Psoas muscle (tissue), 8 donors: Measurements from ENCODE around the gene CILP. TPM values are rescaled to one million over a fixed set of nuclear protein-coding genes. Genes with fewer than 3 reads are reported as not detected.
"Not testable (repeated sequence)": the region's sequence is repeated elsewhere in the genome, so short reads cannot be mapped to it uniquely, and the experiment has no call there.

Source experiments
- ATAC-seq, 4 donors: fragments of 200-7000 bp; cut with Tn5 transposase; one replicate each; pipeline ENCODE4 v1.9.1; 2020; ENCODE audit warnings: moderate library complexity in 3 of 4, mild to moderate bottlenecking in 2 of 4
- DNase-seq, 2 donors: peaks; one replicate each; pipeline ENCODE4 v3.0.0-alpha.2; 2020
- H3K27ac ChIP-seq: fragments of 200-600 bp; one replicate; pipeline ENCODE4 v1.8.0; 2022
- H3K27me3 ChIP-seq, 3 donors: fragments of 200-600 bp in 1 of 3; one replicate each; pipeline versions ENCODE4 v1.6.1 to v1.8.0; 2013 to 2022; ENCODE audit warnings: low read length in 2 of 3, mild to moderate bottlenecking in 2 of 3, moderate library complexity in 1 of 3; ENCODE audit not compliant: insufficient read depth in 3 of 3
- H3K36me3 ChIP-seq, 2 donors: fragments of 200-600 bp in 1 of 2; one replicate each; pipeline versions ENCODE4 v1.6.1 to v1.8.0; 2013 to 2022; ENCODE audit warnings: low read depth in 1 of 2, mild to moderate bottlenecking in 1 of 2, moderate library complexity in 1 of 2; ENCODE audit not compliant: insufficient read depth in 1 of 2
- H3K4me1 ChIP-seq: fragments of 200-600 bp; one replicate; pipeline ENCODE4 v1.8.0; 2022
- H3K4me3 ChIP-seq: fragments of 200-600 bp; one replicate; pipeline ENCODE4 v1.8.0; 2022; ENCODE audit warnings: mild to moderate bottlenecking
- H3K9me3 ChIP-seq: fragments of 200-600 bp; one replicate; pipeline ENCODE4 v1.8.0; 2022
- CTCF ChIP-seq: fragments of 200-600 bp; IDR thresholded peaks from one replicate; pipeline ENCODE4 v1.8.0; 2022; ENCODE audit warnings: antibody characterized with exemption
- WGBS, 3 donors: extraction: QIAGEN DNeasy Blood & Tissue Kit; methylation state at CpG; one replicate each; pipeline versions ENCODE4 v1.1.6 to v1.1.7; 2013; 5-methylcytosine and 5-hydroxymethylcytosine counted together
- intact Hi-C, 2 donors: fragments of 100-400 bp; cut with DNase I; formaldehyde crosslinking; loops; one replicate each; pipeline versions ENCODE4 v1.11.0 to v1.14.2; 2022
- polyA plus RNA-seq, 3 donors: library from polyadenylated mRNA; stranded (reverse); fragments of 200-250 nt; gene quantifications; one replicate each; pipeline ENCODE4 v1.2.3, GENCODE V29; 2013
- total RNA-seq, 4 donors: library from RNA; stranded (reverse); fragmentation: NEBNext Ultra II Directional in 2 of 4; extraction: Animal tissue kit (Norgen Biotek cat#: 25700) in 2 of 4; gene quantifications; one replicate each; pipeline versions ENCODE4 v1.2.1 to v1.2.4, GENCODE V29; 2021 to 2023
- donor health status: healthy with polysubstance abuse.
- donor health status: DM: no; HTN: no; CAD: no; lungs with moderate emphysema.
- donor health status: Bipolar disorder and iron deficiency.
- donor health status: healthy.
- donor health status: DM: yes; HTN: yes; CAD: no.
- donor health status: DM: no; HTN: no; CAD: no.
- donor health status: DM: no; HTN: no; CAD: no.
- donor health status: DM: yes; HTN: yes; CAD: no.

The CILP gene
- total and polyA plus RNA-seq, 7 donors, result 3.9 to 31.7 (median 7.3) TPM

- H3K27me3 ChIP-seq, result no peaks in the 10 kb centered on the region
- no peak for DNase-seq
- no peak overlapping the region for H3K27ac ChIP-seq
- ATAC-seq, result peak in 1 of 4 donors; percentile 22
- no peak for TF ChIP-seq CTCF
- no peaks in the 10 kb centered on the region for H3K9me3 ChIP-seq
- H3K36me3 ChIP-seq, result no peaks in the 10 kb centered on the region
- intact Hi-C loops, result loop anchor here in 1 of 2 donors (10.0 kb wide), 1 partner anchor 193 kb away; no protein-coding TSS in a partner anchor
- WGBS, 3 donors, result 90 to 95% (median 91%) methylated on average over 5 of the region's 5 CpGs
- no peaks in the 10 kb centered on the region for H3K4me1 ChIP-seq
- H3K4me3 ChIP-seq, result no peak overlapping the region
These were observed 19.3 kb downstream of the CILP start for GRCh38 chr15:65192016-65192415.

GRCh38 chr15:65189102-65189740, 22.1 kb downstream of the CILP start:
- TF ChIP-seq CTCF, result peak; percentile 57
- intact Hi-C loops, result loop anchor here (2.0 to 10.0 kb wide), 4 partner anchors 82 to 164 kb away; partner anchors contain the start of genes MTFMT (in 1 of the 2), RNU5A-1 (in 1 of the 2) and RNU5B-1 (in 1 of the 2)
- no peak for DNase-seq
- Histone ChIP-seq H3K36me3 (no peaks in the 10 kb centered on the region), H3K27me3 (no peaks in the 10 kb centered on the region), H3K9me3 (no peaks in the 10 kb centered on the region), H3K4me1 (no peaks in the 10 kb centered on the region), H3K27ac (no peak overlapping the region), H3K4me3 (no peak overlapping the region)
- no peak for ATAC-seq
- WGBS, 3 donors, result 10 to 14% (median 13%) methylated on average over 3 of the region's 3 CpGs

GRCh38 chr15:65188472-65188871, 22.8 kb downstream of the CILP start:
- H3K36me3 ChIP-seq, H3K4me3 ChIP-seq, H3K9me3 ChIP-seq, DNase-seq, H3K27me3 ChIP-seq, H3K27ac ChIP-seq, ATAC-seq, H3K4me1 ChIP-seq: not testable (repeated sequence)
- intact Hi-C loops, result loop anchor here (2.0 to 10.0 kb wide), 4 partner anchors 82 to 164 kb away; partner anchors contain the start of genes MTFMT (in 1 of the 2), RNU5A-1 (in 1 of the 2) and RNU5B-1 (in 1 of the 2)
- 87 to 89% (median 88%) methylated on average over 9 of the region's 9 CpGs for WGBS, 3 donors

- H3K27me3 ChIP-seq, result no peaks in the 10 kb centered on the region
- peaks cover 20% of the 10 kb centered on the region for H3K4me1 ChIP-seq
- peak within 1 kb of the TSS; percentile 92 for H3K4me3 ChIP-seq
- 0 to 1% (median 0%) methylated on average over 55 to 70 of the region's 70 CpGs for WGBS, 3 donors
- ATAC-seq, result peak; percentile 93 to 97 (median 96)
- peak; percentile 92 to 97 for DNase-seq
- intact Hi-C loops, result loop anchor here in 1 of 2 donors (5.0 to 10.0 kb wide), 2 partner anchors 117 to 160 kb away; partner anchors contain the start of genes MTFMT and RNU5B-1
- peak within 1 kb of the TSS; percentile 97 for H3K27ac ChIP-seq
- no peak for TF ChIP-seq CTCF
- peaks cover 0 to 6% of the 10 kb centered on the region in 2 donors for H3K36me3 ChIP-seq
- no peaks in the 10 kb centered on the region for H3K9me3 ChIP-seq
These were observed 26.2 kb downstream of the CILP start, which contains the start of gene CLPX for GRCh38 chr15:65184868-65185717. CLPX (minus strand) TSS chr15:65185342; CDS start chr15:65185153, 189 bp downstream.
